Measurements from ENCODE around the gene KCNMB4.
A peak's percentile ranks its signal among the peaks of the same experiment; 100 is the strongest.

The KCNMB4 gene

DNA sequence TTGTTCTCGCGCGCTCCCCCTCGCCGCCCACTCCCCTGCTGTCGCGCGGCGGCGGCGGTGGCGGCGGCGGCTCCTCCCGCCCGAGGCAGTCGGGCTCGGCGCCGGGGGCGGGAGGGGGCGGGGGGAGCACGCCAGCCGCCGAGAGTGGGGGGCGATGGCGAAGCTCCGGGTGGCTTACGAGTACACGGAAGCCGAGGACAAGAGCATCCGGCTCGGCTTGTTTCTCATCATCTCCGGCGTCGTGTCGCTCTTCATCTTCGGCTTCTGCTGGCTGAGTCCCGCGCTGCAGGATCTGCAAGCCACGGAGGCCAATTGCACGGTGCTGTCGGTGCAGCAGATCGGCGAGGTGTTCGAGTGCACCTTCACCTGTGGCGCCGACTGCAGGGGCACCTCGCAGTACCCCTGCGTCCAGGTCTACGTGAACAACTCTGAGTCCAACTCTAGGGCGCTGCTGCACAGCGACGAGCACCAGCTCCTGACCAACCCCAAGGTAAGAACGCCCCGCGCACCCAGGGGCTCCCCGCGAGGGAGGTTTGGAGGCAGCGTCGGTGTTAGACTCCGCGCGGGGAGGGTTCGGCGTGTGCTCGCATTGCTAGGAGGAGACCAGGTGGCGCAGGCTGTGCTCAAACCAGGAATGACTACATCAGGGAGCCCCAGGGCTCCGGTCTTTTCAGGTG, 629 bp downstream of the KCNMB4 start:
- no peak for TF ChIP-seq PPARA (CRISPR knock-in tag; IDR thresholded peaks at IDR 0.05; ENCODE audit: borderline replicate concordance)
- TF ChIP-seq, protein P1, sequence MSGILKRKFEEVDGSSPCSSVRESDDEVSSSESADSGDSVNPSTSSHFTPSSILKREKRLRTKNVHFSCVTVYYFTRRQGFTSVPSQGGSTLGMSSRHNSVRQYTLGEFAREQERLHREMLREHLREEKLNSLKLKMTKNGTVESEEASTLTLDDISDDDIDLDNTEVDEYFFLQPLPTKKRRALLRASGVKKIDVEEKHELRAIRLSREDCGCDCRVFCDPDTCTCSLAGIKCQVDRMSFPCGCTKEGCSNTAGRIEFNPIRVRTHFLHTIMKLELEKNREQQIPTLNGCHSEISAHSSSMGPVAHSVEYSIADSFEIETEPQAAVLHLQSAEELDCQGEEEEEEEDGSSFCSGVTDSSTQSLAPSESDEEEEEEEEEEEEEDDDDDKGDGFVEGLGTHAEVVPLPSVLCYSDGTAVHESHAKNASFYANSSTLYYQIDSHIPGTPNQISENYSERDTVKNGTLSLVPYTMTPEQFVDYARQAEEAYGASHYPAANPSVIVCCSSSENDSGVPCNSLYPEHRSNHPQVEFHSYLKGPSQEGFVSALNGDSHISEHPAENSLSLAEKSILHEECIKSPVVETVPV (CRISPR knock-in tag; IDR thresholded peaks at IDR 0.05): no peak
- TF ChIP-seq ZFP3 (CRISPR knock-in tag; IDR thresholded peaks at IDR 0.05): peak; percentile 88
- peak; percentile 44 for ATAC-seq

GRCh38 chr12:70367258-70368141, 1.4 kb downstream of the KCNMB4 start:
- no peak for TF ChIP-seq PPARA (CRISPR knock-in tag; IDR thresholded peaks at IDR 0.05; ENCODE audit: borderline replicate concordance)
- TF ChIP-seq OSR1 (CRISPR knock-in tag; IDR thresholded peaks at IDR 0.05): no peak
- TF ChIP-seq, protein P2, sequence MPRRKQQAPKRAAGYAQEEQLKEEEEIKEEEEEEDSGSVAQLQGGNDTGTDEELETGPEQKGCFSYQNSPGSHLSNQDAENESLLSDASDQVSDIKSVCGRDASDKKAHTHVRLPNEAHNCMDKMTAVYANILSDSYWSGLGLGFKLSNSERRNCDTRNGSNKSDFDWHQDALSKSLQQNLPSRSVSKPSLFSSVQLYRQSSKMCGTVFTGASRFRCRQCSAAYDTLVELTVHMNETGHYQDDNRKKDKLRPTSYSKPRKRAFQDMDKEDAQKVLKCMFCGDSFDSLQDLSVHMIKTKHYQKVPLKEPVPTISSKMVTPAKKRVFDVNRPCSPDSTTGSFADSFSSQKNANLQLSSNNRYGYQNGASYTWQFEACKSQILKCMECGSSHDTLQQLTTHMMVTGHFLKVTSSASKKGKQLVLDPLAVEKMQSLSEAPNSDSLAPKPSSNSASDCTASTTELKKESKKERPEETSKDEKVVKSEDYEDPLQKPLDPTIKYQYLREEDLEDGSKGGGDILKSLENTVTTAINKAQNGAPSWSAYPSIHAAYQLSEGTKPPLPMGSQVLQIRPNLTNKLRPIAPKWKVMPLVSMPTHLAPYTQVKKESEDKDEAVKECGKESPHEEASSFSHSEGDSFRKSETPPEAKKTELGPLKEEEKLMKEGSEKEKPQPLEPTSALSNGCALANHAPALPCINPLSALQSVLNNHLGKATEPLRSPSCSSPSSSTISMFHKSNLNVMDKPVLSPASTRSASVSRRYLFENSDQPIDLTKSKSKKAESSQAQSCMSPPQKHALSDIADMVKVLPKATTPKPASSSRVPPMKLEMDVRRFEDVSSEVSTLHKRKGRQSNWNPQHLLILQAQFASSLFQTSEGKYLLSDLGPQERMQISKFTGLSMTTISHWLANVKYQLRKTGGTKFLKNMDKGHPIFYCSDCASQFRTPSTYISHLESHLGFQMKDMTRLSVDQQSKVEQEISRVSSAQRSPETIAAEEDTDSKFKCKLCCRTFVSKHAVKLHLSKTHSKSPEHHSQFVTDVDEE (CRISPR knock-in tag; IDR thresholded peaks at IDR 0.05): no peak
- TF ChIP-seq ZFP30 (CRISPR knock-in tag; IDR thresholded peaks at IDR 0.05): no peak
- TF ChIP-seq ZNF70 (CRISPR knock-in tag; IDR thresholded peaks at IDR 0.05): no peak
- no peak for TF ChIP-seq TCF4 (CRISPR knock-in tag; IDR thresholded peaks at IDR 0.05; ENCODE audit: borderline replicate concordance)
- TF ChIP-seq CREB5 (CRISPR knock-in tag; IDR thresholded peaks at IDR 0.05; ENCODE audit: low read depth): no peak
- TF ChIP-seq GLIS3 (CRISPR knock-in tag; IDR thresholded peaks at IDR 0.05): no peak
- TF ChIP-seq, protein P3, sequence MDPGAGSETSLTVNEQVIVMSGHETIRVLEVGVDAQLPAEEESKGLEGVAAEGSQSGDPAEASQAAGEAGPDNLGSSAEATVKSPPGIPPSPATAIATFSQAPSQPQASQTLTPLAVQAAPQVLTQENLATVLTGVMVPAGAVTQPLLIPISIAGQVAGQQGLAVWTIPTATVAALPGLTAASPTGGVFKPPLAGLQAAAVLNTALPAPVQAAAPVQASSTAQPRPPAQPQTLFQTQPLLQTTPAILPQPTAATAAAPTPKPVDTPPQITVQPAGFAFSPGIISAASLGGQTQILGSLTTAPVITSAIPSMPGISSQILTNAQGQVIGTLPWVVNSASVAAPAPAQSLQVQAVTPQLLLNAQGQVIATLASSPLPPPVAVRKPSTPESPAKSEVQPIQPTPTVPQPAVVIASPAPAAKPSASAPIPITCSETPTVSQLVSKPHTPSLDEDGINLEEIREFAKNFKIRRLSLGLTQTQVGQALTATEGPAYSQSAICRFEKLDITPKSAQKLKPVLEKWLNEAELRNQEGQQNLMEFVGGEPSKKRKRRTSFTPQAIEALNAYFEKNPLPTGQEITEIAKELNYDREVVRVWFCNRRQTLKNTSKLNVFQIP (CRISPR knock-in tag; IDR thresholded peaks at IDR 0.05; ENCODE audit: borderline replicate concordance, low read depth): no peak
- TF ChIP-seq BACH2 (CRISPR knock-in tag; IDR thresholded peaks at IDR 0.05; ENCODE audit: borderline replicate concordance): no peak
- no peak for ATAC-seq

DNA sequence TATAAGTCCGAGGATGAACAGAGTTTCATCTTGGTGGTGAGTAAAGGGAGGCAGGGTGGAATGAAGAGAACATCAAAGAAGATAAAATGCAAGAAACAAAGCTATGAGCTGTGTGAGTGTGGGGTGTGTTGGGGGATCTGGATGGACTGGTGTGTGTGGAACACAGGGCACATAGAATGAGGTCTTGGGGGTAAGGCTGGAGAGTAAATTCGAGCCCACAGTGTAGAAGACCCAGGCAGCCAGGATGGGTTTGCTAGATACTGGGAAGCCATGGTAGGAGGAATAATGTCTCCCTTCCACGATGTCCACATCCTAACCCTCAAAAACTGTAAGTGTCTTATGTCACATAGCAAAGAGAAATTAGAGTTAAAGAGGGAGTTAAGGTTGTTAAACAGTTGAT, 6.8 kb downstream of the KCNMB4 start:
- TF ChIP-seq, protein P3 (CRISPR knock-in tag; IDR thresholded peaks at IDR 0.05; ENCODE audit: borderline replicate concordance, low read depth): no peak
- TF ChIP-seq ESRRG (CRISPR knock-in tag; IDR thresholded peaks at IDR 0.05) (no peak), OSR1 (CRISPR knock-in tag; IDR thresholded peaks at IDR 0.05) (no peak), CSDC2 (CRISPR knock-in tag; IDR thresholded peaks at IDR 0.05) (no peak), ZFP3 (CRISPR knock-in tag; IDR thresholded peaks at IDR 0.05) (no peak), BACH2 (CRISPR knock-in tag; IDR thresholded peaks at IDR 0.05; ENCODE audit: borderline replicate concordance) (no peak), PPARA (CRISPR knock-in tag; IDR thresholded peaks at IDR 0.05; ENCODE audit: borderline replicate concordance) (no peak), RARB (CRISPR knock-in tag; IDR thresholded peaks at IDR 0.05) (no peak), ISL1 (CRISPR knock-in tag; IDR thresholded peaks at IDR 0.05) (no peak), SNAI2 (CRISPR knock-in tag; IDR thresholded peaks at IDR 0.05) (no peak), ZNF565 (CRISPR knock-in tag; conservative IDR thresholded peaks at IDR 0.05; ENCODE audit: low read depth) (no peak), ZFP30 (CRISPR knock-in tag; IDR thresholded peaks at IDR 0.05) (no peak), GLIS3 (CRISPR knock-in tag; IDR thresholded peaks at IDR 0.05) (no peak), TOX (CRISPR knock-in tag; IDR thresholded peaks at IDR 0.05; ENCODE audit: borderline replicate concordance) (no peak), ZNF70 (CRISPR knock-in tag; IDR thresholded peaks at IDR 0.05) (no peak), TCF4 (CRISPR knock-in tag; IDR thresholded peaks at IDR 0.05; ENCODE audit: borderline replicate concordance) (no peak)
- TF ChIP-seq, protein P1 (CRISPR knock-in tag; IDR thresholded peaks at IDR 0.05): no peak
- TF ChIP-seq, protein P4, sequence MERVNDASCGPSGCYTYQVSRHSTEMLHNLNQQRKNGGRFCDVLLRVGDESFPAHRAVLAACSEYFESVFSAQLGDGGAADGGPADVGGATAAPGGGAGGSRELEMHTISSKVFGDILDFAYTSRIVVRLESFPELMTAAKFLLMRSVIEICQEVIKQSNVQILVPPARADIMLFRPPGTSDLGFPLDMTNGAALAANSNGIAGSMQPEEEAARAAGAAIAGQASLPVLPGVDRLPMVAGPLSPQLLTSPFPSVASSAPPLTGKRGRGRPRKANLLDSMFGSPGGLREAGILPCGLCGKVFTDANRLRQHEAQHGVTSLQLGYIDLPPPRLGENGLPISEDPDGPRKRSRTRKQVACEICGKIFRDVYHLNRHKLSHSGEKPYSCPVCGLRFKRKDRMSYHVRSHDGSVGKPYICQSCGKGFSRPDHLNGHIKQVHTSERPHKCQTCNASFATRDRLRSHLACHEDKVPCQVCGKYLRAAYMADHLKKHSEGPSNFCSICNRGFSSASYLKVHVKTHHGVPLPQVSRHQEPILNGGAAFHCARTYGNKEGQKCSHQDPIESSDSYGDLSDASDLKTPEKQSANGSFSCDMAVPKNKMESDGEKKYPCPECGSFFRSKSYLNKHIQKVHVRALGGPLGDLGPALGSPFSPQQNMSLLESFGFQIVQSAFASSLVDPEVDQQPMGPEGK (CRISPR knock-in tag; IDR thresholded peaks at IDR 0.05; ENCODE audit: borderline replicate concordance): no peak
- no peak for ATAC-seq

All from SK-N-SH treated with all-trans-retinoic acid at 6 μM for 48 hours (cell line).